Measurements from ENCODE around the gene RPS6KA5.

Gene RPS6KA5

GRCh38 chr14:90820958-90821357 lies 239.5 kb downstream of the RPS6KA5 start:
- DNase-seq: no peak

- DNase-seq: no peak
Observed at GRCh38 chr14:90819734-90820393, 240.6 kb downstream of the RPS6KA5 start.

GRCh38 chr14:90818715-90819114 lies 241.7 kb downstream of the RPS6KA5 start:
- no peak for DNase-seq

GRCh38 chr14:90816681-90817436 lies 243.6 kb downstream of the RPS6KA5 start:
- no peak for DNase-seq

GRCh38 chr14:90815822-90816662 lies 244.4 kb downstream of the RPS6KA5 start, which contains the start of gene TTC7B:
TTC7B (minus strand) TSS chr14:90816430; CDS start chr14:90816295, 135 bp downstream.
- peak; percentile 78 for DNase-seq

GRCh38 chr14:90815572-90815821 lies 244.9 kb downstream of the RPS6KA5 start:
- DNase-seq: peak; percentile 53

GRCh38 chr14:90814806-90815571 lies 245.5 kb downstream of the RPS6KA5 start:
- peak; percentile 28 for DNase-seq

- DNase-seq: no peak
Observed at GRCh38 chr14:90813442-90813841, 247.0 kb downstream of the RPS6KA5 start.

- no peak for DNase-seq
Observed at GRCh38 chr14:90812109-90812508, 248.3 kb downstream of the RPS6KA5 start.

GRCh38 chr14:90811641-90812040 lies 248.8 kb downstream of the RPS6KA5 start:
- DNase-seq: no peak

GRCh38 chr14:90810806-90811205 lies 249.6 kb downstream of the RPS6KA5 start:
- DNase-seq: no peak

- DNase-seq: no peak
Observed at GRCh38 chr14:90809530-90810312, 250.7 kb downstream of the RPS6KA5 start.

GRCh38 chr14:90808759-90809529 lies 251.5 kb downstream of the RPS6KA5 start:
- no peak for DNase-seq

GRCh38 chr14:90807060-90807459 lies 253.4 kb downstream of the RPS6KA5 start:
- DNase-seq: no peak

GRCh38 chr14:90805662-90806540 lies 254.5 kb downstream of the RPS6KA5 start:
- DNase-seq: no peak

GRCh38 chr14:90805084-90805391 lies 255.4 kb downstream of the RPS6KA5 start:
- no peak for DNase-seq

GRCh38 chr14:90804292-90805083 lies 256.0 kb downstream of the RPS6KA5 start:
- DNase-seq: no peak

- no peak for DNase-seq
Observed at GRCh38 chr14:90803249-90803648, 257.2 kb downstream of the RPS6KA5 start.

- DNase-seq: no peak
Observed at GRCh38 chr14:90799420-90799819, 261.0 kb downstream of the RPS6KA5 start.

GRCh38 chr14:90797919-90798318 lies 262.5 kb downstream of the RPS6KA5 start:
- DNase-seq: no peak

All from eye (tissue), 1 donor.